HG03342 (cell line): ENCODE data around the gene KCNIP4.
"Not testable (repeated sequence)": the region's sequence is repeated elsewhere in the genome, so short reads cannot be mapped to it uniquely, and the experiment has no call there.

Source experiments
- ATAC-seq: cut with Tn5 transposase; IDR thresholded peaks from one replicate; pipeline ENCODE4 v1.9.1; 2021; ENCODE audit warnings: mild to moderate bottlenecking, moderate library complexity; ENCODE audit not compliant: unreplicated experiment

Gene KCNIP4

GRCh38 chr4:21380861-21381260, 567.7 kb downstream of the KCNIP4 start:
- no peak for ATAC-seq

- ATAC-seq, result no peak
Observed at GRCh38 chr4:21377046-21377445, 571.5 kb downstream of the KCNIP4 start.

DNA sequence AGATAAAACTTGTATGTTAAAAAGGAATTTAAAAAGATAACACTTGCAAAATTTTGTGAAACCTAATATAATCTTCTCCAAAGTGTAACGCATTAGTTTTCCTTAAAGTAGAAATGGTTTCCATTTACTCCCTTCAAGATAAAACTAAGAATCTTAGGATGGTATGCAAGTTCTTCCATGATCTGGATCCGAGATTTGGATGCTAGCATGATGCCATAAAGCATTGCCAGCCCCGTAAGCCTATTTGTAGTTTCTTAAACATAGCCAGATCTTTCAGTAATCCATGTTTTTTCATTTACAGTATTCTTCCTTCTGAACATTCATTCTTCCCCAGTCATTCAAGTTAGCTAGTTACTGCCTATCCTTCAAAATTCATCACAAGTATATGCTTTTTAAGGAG, 572.4 kb downstream of the KCNIP4 start:
- no peak for ATAC-seq

DNA sequence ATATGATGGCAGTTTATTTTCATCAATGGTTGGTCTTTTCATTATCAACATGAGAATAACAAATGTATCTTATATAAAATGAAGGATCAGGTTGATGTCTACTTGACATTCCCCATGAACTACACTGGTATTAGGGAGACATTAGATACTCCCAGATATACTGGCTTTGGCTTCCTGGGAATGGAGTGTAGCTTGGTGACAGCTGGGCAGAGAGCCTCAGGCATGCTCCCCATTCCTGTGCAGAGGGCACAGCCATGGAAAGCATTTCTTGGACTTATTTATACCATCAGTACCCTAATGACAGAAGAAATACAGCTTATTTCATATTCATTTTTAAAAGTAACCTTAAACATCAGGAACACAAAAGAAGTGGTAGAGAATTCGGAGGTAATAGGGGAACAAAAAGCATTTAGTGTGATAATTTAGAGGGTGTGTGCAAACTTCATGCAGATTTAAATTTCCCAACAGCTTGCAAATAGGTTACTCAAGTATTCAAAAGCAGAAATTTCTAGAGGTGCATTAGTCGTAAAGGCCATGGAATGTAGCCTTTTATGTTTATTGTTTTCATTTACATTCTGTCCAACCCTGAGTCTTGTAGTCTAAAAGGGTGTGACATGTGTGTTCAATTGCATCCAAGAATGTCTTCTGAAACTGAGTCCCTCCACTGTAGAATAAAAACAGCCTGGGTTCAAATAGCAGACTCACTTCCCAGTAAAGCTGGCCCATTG, 573.8 kb downstream of the KCNIP4 start:
- no peak for ATAC-seq

DNA sequence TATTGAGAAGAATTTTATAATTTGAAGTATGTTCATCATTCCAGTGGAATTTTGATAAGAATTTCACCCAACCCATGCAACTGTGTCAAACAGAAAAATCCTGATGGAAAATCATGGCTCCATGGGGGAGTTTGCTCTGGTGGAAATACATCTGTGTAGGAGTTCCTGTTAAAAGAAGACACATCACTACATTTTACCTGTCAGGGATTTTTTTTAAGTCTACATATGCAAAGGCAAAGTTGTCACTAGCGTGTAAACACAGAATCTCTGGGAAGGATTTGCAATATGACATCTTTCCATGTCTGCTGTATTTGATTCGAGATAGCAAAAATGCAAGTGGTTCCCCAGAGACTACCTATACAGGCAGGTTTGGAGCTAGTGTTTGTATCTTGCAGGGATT, 581.0 kb downstream of the KCNIP4 start:
- no peak for ATAC-seq

GRCh38 chr4:21366840-21367239, 581.7 kb downstream of the KCNIP4 start:
- ATAC-seq, result no peak

DNA sequence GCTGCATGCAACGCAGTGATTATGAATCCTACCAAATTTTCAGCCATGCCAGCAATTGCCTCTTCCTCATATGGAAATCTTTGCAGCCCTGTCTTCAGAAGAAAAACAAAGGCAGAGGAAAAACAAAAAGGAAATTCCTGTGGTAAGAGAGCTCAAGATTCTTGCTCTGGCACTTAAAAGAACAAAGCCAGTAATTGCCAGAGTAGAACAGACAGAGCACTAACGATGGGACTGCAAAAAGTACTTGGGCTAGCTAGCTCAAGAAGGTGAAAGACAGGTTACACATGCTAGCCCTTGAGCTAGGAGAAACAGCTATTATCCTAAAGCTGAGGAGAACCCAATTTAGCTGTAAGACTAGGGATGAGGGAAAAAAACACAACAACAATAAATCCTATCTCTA, 582.3 kb downstream of the KCNIP4 start:
- ATAC-seq, result no peak

- no peak for ATAC-seq
Observed at GRCh38 chr4:21363701-21364100, 584.9 kb downstream of the KCNIP4 start.

GRCh38 chr4:21352354-21352753, 596.2 kb downstream of the KCNIP4 start:
- ATAC-seq, result not testable (repeated sequence)

GRCh38 chr4:21347142-21347541, 601.4 kb downstream of the KCNIP4 start:
- no peak for ATAC-seq

DNA sequence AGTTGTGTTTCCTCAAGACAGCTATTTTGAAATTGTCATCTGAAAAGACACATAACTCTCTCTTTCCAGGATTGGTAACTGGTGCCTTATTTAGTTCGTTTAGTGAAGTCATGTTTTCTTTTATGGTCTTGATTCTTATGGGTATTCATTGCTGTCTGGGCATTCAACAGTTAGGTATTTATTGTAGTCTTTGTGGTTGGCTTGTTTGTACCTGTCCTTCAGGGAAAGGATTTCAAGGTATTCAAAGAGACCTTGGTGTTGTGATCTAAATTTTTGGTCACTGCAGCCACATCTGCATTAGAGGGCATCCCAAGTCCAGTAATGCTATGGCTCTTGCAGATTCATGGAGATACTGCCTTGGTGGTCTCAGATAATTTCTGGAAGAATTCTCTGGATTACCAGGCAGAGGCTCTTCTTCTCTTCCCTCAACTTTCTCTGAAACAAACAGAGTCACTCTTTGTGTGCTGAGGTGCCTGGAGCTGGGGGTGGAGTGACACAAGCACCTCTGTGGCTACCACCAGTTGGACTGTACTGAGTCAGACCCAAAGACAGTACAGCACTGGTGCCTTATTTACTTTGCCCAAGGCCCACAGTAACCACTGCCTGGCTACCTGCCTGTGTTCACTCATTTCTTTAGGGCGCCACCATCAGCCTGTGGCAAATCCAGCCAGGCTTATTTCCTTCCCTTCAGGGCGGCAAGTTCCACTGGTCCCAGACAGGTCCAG, 620.4 kb downstream of the KCNIP4 start:
- ATAC-seq, result no peak

- no peak for ATAC-seq
Observed at GRCh38 chr4:21320034-21320433, 628.5 kb downstream of the KCNIP4 start.

DNA sequence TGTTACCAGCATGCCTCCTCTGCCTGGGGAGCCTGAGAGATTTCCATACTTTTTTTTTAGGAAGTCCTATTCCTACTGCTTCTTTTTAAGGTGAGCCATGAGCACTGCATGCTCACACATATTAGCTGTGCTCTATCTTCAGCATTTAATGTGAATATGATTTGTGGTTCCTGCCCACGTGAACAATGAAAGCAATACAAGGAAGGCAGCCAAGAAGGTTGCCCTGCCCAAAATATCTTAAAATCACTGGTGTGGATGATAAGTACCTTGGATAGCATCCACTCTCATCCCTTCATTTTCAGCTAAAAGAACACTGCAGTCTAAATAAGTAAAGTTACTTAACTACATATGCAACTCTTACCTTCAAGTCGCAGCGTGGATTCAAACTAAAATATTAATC, 640.9 kb downstream of the KCNIP4 start:
- no peak for ATAC-seq

DNA sequence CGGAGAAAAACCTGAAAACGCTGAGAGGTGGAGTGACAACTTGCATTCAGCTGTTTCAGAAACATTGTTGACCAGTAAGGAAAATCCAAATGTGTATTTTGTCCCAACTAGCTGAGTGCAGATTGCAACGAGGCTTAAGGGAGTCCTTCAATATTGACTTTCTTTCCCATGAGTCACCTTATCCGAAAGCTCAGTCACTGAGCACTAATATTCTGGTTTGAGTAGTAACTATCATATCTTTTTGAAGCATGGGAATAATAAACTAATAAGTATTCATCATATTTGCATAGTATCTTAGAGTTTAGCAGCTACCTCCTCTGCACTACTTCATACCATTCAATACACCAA, 644.1 kb downstream of the KCNIP4 start:
- no peak for ATAC-seq

GRCh38 chr4:21290562-21290961, 658.0 kb downstream of the KCNIP4 start:
- peak; percentile 85 for ATAC-seq

DNA sequence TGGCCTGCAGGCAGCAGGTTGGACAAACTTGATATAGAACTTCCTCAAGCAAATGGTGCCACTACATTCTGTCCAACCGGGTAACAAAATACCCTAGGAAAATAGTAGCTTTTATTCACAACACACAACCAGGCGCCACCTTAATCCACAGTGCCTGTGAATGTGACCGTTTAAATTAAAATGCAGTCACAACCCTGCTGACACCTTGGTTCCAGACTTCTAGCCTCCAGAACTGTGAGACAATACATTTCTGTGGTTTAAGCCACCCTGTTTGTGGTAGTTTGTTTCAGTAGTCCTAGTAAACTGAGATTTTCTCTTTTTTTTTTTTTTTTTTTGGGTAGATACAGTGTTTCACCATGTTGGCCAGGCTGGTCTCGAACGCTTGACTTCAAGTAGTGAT, 672.5 kb downstream of the KCNIP4 start:
- ATAC-seq, result no peak

GRCh38 chr4:21271439-21272052, 677.0 kb downstream of the KCNIP4 start:
- no peak for ATAC-seq

DNA sequence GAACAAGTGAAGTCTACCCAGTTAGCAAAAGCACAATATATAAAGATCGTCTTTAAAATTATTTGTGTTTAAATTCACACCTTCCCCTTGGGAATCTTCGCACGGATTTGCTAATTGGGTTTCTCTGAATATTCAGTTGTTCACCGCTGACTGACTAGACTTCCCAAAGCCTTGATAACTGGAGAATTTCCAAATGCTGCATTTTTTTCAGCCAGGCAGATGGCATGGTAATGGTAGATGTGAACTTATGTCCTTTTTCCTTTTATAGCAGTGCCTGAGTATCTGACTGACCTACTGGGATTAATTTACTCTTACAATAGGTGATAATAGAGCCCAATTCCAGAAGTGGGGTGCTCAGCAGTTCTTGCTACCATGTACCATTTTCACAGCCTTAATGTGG, 700.2 kb downstream of the KCNIP4 start:
- ATAC-seq, result no peak

GRCh38 chr4:21242163-21242562, 706.4 kb downstream of the KCNIP4 start:
- ATAC-seq, result no peak

DNA sequence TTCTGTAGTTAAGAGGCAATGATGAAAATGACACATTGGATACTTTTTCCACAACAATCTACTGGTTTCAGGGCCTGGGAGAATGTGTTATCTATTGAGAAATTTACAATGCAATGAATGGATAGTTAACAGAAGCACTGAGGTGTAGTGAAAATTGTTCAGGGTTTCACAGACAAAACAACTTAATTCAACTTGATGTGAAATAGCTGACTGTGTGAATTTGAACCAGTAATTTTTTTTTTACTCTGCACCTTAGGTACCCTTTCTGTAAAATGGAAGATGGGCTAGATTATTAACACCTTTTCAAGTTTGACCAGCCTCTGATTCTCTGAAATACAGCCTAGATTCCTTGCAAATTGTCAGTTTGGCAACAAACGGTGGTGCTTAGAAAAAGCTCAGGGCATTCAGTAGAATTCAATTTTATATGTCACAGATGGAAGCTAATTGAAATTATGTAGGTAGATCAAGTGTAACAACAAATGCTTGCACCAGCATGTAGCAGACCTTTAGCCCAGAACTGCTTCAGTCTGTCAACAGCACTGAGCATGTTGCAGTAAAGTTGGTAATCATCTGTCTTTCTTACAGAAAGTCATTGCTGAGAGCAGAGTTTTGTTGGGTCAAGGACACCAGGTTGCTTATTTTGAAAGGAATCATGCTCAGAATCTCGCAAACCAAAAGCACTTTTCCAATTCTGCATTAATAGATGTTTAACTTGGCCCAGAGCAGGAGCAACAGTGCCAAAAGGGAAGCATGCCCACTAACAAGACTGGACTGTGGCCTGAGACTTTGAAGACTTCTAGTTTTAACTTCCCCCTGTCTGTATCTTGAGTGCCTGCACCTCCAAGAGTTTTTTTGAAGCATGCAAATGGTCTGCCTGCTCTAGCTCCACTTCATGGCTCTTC, 721.7 kb downstream of the KCNIP4 start:
- no peak for ATAC-seq

- no peak for ATAC-seq
Observed at GRCh38 chr4:21211846-21212245, 736.7 kb downstream of the KCNIP4 start.
